H9 (cell line): ENCODE measurements around the gene CDC20. TPM values are rescaled to one million over a fixed set of nuclear protein-coding genes. Genes with fewer than 3 reads are reported as not detected.

ENCODE experiments used
- DNase-seq: peaks from one replicate; pipeline ENCODE4 v3.0.0-alpha.2; 2017
- H2AFZ ChIP-seq: one replicate; pipeline ENCODE4 v1.6.1; 2013; ENCODE audit warnings: mild to moderate bottlenecking, low read length, control low read depth, moderate library complexity
- H2AK5ac ChIP-seq: 2 replicates; pipeline ENCODE4 v1.6.1; 2013; ENCODE audit warnings: low read length, control low read depth, mixed read lengths; ENCODE audit not compliant: insufficient read length
- H2BK120ac ChIP-seq: one replicate; pipeline ENCODE4 v1.6.1; 2013; ENCODE audit warnings: low read depth, mild to moderate bottlenecking, low read length, control low read depth, inconsistent platforms; ENCODE audit not compliant: poor library complexity, severe bottlenecking
- H2BK12ac ChIP-seq: 2 replicates; pipeline ENCODE4 v1.6.1; 2013; ENCODE audit warnings: low read length, control low read depth, mixed read lengths, low read depth; ENCODE audit not compliant: insufficient read length
- H2BK15ac ChIP-seq: 2 replicates; pipeline ENCODE4 v1.6.1; 2013; ENCODE audit warnings: low read depth, low read length, control low read depth
- H2BK20ac ChIP-seq: one replicate; pipeline ENCODE4 v1.6.1; 2013; ENCODE audit warnings: low read depth, mild to moderate bottlenecking, low read length, control low read depth, inconsistent platforms; ENCODE audit not compliant: poor library complexity, severe bottlenecking
- H2BK5ac ChIP-seq: 2 replicates; pipeline ENCODE4 v1.6.1; 2013; ENCODE audit warnings: low read length, control low read depth, mixed read lengths; ENCODE audit not compliant: insufficient read length
- H3K14ac ChIP-seq: 2 replicates; pipeline ENCODE4 v1.6.1; 2013; ENCODE audit warnings: low read length, control low read depth; ENCODE audit not compliant: insufficient read depth
- H3K18ac ChIP-seq: 2 replicates; pipeline ENCODE4 v1.6.1; 2013; ENCODE audit warnings: low read depth, mild to moderate bottlenecking, mixed read lengths, low read length, control low read depth; ENCODE audit not compliant: insufficient read length
- H3K23ac ChIP-seq: 2 replicates; pipeline ENCODE4 v1.6.1; 2013; ENCODE audit warnings: low read length, control low read depth, mixed read lengths, low read depth; ENCODE audit not compliant: insufficient read length
- H3K23me2 ChIP-seq: 2 replicates; pipeline ENCODE4 v1.6.1; 2013; ENCODE audit warnings: low read depth, mild to moderate bottlenecking, mixed read lengths, low read length, control low read depth; ENCODE audit not compliant: insufficient read length, poor library complexity, severe bottlenecking
- H3K27ac ChIP-seq: 2 replicates; pipeline ENCODE4 v1.5.1; 2013; ENCODE audit warnings: low read length, control low read depth, mixed read lengths, low read depth; ENCODE audit not compliant: insufficient read length
- H3K27me3 ChIP-seq: 2 replicates; pipeline ENCODE4 v1.6.1; 2013; ENCODE audit warnings: low read length, control low read depth, inconsistent platforms; ENCODE audit not compliant: insufficient read depth
- H3K4ac ChIP-seq: 2 replicates; pipeline ENCODE4 v1.6.1; 2013; ENCODE audit warnings: low read depth, mild to moderate bottlenecking, control low read depth, inconsistent platforms, low read length, moderate library complexity
- H3K4me1 ChIP-seq: 2 replicates; pipeline ENCODE4 v1.6.1; 2013; ENCODE audit warnings: low read length, control low read depth, inconsistent platforms; ENCODE audit not compliant: insufficient read depth
- H3K4me2 ChIP-seq: 2 replicates; pipeline ENCODE4 v1.6.1; 2013; ENCODE audit warnings: low read length, control low read depth, mixed read lengths; ENCODE audit not compliant: insufficient read length, insufficient read depth
- H3K56ac ChIP-seq: 2 replicates; pipeline ENCODE4 v1.6.1; 2013; ENCODE audit warnings: low read depth, mild to moderate bottlenecking, mixed read lengths, low read length, control low read depth; ENCODE audit not compliant: insufficient read length
- H3K79me1 ChIP-seq: 2 replicates; pipeline ENCODE4 v1.6.1; 2013; ENCODE audit warnings: low read depth, mild to moderate bottlenecking, moderate library complexity, low read length, control low read depth, inconsistent platforms; ENCODE audit not compliant: insufficient read depth, poor library complexity, severe bottlenecking
- H3K79me2 ChIP-seq: 2 replicates; pipeline ENCODE4 v1.6.1; 2013; ENCODE audit warnings: low read length, control low read depth, inconsistent platforms; ENCODE audit not compliant: insufficient read depth
- H3K9ac ChIP-seq: 2 replicates; pipeline ENCODE4 v1.6.1; 2013; ENCODE audit warnings: low read length, control low read depth, mixed read lengths; ENCODE audit not compliant: insufficient read length; ENCODE audit errors: extremely low read depth
- H3K9me3 ChIP-seq: one replicate; pipeline ENCODE4 v1.6.1; 2013; ENCODE audit warnings: low read depth, low read length, inconsistent platforms; ENCODE audit not compliant: control insufficient read depth
- H3T11ph ChIP-seq: one replicate; pipeline ENCODE4 v1.6.1; 2013; ENCODE audit warnings: mild to moderate bottlenecking, low read length, control low read depth, inconsistent platforms
- H4K20me1 ChIP-seq: one replicate; pipeline ENCODE4 v1.6.1; 2013; ENCODE audit not compliant: control insufficient read depth, insufficient read length, insufficient read depth
- H4K5ac ChIP-seq: 2 replicates; pipeline ENCODE4 v1.6.1; 2013; ENCODE audit warnings: low read depth, mild to moderate bottlenecking, mixed read lengths, low read length, control low read depth; ENCODE audit not compliant: insufficient read length
- H4K8ac ChIP-seq: replicated peaks from 2 replicates; pipeline ENCODE4 v1.6.1; 2013; ENCODE audit warnings: low read length, control low read depth, mixed read lengths, low read depth; ENCODE audit not compliant: insufficient read length
- H4K91ac ChIP-seq: 2 replicates; pipeline ENCODE4 v1.6.1; 2013; ENCODE audit warnings: low read depth, mild to moderate bottlenecking, moderate library complexity, mixed read lengths, low read length, control low read depth; ENCODE audit not compliant: insufficient read length
- H3K27ac Mint-ChIP-seq, 3 experiments: 2 replicates in 2 of 3; 3 replicates in 1 of 3; pipeline ENCODE4 v1.8.0; 2020 to 2021; ENCODE audit warnings: mixed read lengths in 3 of 3, mild to moderate bottlenecking in 1 of 3, moderate library complexity in 1 of 3
- H3K27me3 Mint-ChIP-seq: 2 replicates; pipeline ENCODE4 v1.8.0; 2021; ENCODE audit warnings: low read depth, mild to moderate bottlenecking, moderate library complexity, mixed read lengths
- H3K36me3 Mint-ChIP-seq, 3 experiments: 2 replicates in 2 of 3; 3 replicates in 1 of 3; pipeline ENCODE4 v1.8.0; 2020 to 2021; ENCODE audit warnings: low read depth in 3 of 3, mixed read lengths in 3 of 3; ENCODE audit not compliant: insufficient read depth in 1 of 3
- H3K4me1 Mint-ChIP-seq, 2 experiments: 2 replicates each; pipeline ENCODE4 v1.8.0; 2020; ENCODE audit warnings: mixed read lengths in 2 of 2
- H3K4me3 Mint-ChIP-seq, 2 experiments: 2 replicates in 1 of 2; 3 replicates in 1 of 2; pipeline ENCODE4 v1.8.0; 2020 to 2021; ENCODE audit warnings: mild to moderate bottlenecking in 2 of 2, mixed read lengths in 2 of 2, moderate library complexity in 1 of 2
- H3K9me3 Mint-ChIP-seq, 2 experiments: 2 replicates in 1 of 2; 3 replicates in 1 of 2; pipeline ENCODE4 v1.8.0; 2020; ENCODE audit warnings: mild to moderate bottlenecking in 2 of 2, mixed read lengths in 2 of 2, moderate library complexity in 1 of 2
- WGBS: extraction: QIAGEN DNeasy Blood & Tissue Kit; methylation state at CpG from one replicate; pipeline ENCODE4 v1.1.7; 2013; ENCODE audit warnings: missing lambda C conversion rate, low lambda C conversion rate, mixed read lengths; ENCODE audit not compliant: insufficient read length; ENCODE audit errors: extremely low coverage; 5-methylcytosine and 5-hydroxymethylcytosine counted together
- total RNA-seq: library from RNA; stranded (reverse); gene quantifications from 2 replicates; pipeline ENCODE4 v1.2.1, GENCODE V29; 2021
- TF ChIP-seq, protein P1 (sequence below): fragments of 200-600 bp; sonication (generic); conservative IDR thresholded peaks from 3 replicates; pipeline ENCODE4 v1.8.0; 2021; ENCODE audit warnings: antibody characterized with exemption, mild to moderate bottlenecking

The CDC20 gene
- total RNA-seq, 1 experiment from 2014 or later = 246 TPM

DNA sequence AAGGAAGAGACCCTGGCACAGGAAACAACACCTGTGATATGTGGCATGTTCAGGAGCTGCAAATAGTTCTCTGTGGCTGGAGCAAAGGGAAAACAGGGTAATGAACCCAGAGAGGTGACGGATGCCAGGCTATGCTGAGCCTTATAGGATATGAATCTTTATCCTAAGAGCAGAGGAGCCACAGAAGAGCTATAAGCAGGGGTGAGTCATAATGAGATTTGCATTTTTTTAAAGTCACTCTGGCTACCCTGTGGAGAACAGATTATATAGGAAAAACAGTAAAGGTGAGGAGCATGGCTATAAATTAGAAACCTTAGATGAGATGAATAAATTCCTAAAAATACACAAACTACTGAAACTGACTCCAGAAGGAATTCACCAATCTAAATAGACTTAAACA lies 34.0 kb upstream of the CDC20 start:
- Histone ChIP-seq H3K4me2 (no peak overlapping the region), H2BK5ac (no peak overlapping the region), H3K23me2 (no peaks in the 10 kb centered on the region), H2AFZ (no peak overlapping the region), H3K4me1 (no peaks in the 10 kb centered on the region), H3K14ac (no peak overlapping the region), H2BK20ac (no peak overlapping the region), H4K91ac (no peak overlapping the region), H3K79me2 (no peaks in the 10 kb centered on the region), H3K23ac (no peak overlapping the region), H3K9me3 (no peaks in the 10 kb centered on the region), H2BK120ac (no peak overlapping the region), H4K5ac (no peak overlapping the region), H4K20me1 (no peaks in the 10 kb centered on the region), H3K27ac (no peak overlapping the region), H3K56ac (no peak overlapping the region), H3K79me1 (no peaks in the 10 kb centered on the region), H2BK15ac (no peak overlapping the region), H3K9ac (no peak overlapping the region), H2AK5ac (no peak overlapping the region), H3T11ph (no peak overlapping the region), H3K27me3 (no peaks in the 10 kb centered on the region), H4K8ac (no peak overlapping the region), H3K18ac (no peak overlapping the region), H3K4ac (no peak overlapping the region), H2BK12ac (no peak overlapping the region)
- WGBS = no CpG with 5 or more reads among the region's 1 CpG
- H3K36me3 Mint-ChIP-seq = peaks cover 0 to 8% (median 5%) of the 10 kb centered on the region in 3 experiments; a peak in 6 of 7 replicates
- peaks cover 10% of the 10 kb centered on the region in 2 experiments for H3K4me1 Mint-ChIP-seq
- no peaks in the 10 kb centered on the region; the same call in none of the 2 replicates for H3K27me3 Mint-ChIP-seq
- DNase-seq = no peak
- TF ChIP-seq, protein P1, sequence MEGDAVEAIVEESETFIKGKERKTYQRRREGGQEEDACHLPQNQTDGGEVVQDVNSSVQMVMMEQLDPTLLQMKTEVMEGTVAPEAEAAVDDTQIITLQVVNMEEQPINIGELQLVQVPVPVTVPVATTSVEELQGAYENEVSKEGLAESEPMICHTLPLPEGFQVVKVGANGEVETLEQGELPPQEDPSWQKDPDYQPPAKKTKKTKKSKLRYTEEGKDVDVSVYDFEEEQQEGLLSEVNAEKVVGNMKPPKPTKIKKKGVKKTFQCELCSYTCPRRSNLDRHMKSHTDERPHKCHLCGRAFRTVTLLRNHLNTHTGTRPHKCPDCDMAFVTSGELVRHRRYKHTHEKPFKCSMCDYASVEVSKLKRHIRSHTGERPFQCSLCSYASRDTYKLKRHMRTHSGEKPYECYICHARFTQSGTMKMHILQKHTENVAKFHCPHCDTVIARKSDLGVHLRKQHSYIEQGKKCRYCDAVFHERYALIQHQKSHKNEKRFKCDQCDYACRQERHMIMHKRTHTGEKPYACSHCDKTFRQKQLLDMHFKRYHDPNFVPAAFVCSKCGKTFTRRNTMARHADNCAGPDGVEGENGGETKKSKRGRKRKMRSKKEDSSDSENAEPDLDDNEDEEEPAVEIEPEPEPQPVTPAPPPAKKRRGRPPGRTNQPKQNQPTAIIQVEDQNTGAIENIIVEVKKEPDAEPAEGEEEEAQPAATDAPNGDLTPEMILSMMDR = no peak
- H3K4me3 Mint-ChIP-seq = no peak overlapping the region
- peaks cover 22 to 30% of the 10 kb centered on the region in 2 experiments for H3K9me3 Mint-ChIP-seq
- H3K27ac Mint-ChIP-seq = no peak overlapping the region
